GM12892 (cell line): ENCODE results near the gene CDK16.

Experiments
- POLR2A ChIP-seq: IDR thresholded peaks from 2 replicates; pipeline ENCODE4 v1.6.1; 2011; ENCODE audit warnings: low read depth, low read length, control low read depth
- POLR2AphosphoS5 ChIP-seq: IDR thresholded peaks from 2 replicates; pipeline ENCODE4 v1.6.1; 2011; ENCODE audit warnings: low read depth, low read length, control low read depth

DNA sequence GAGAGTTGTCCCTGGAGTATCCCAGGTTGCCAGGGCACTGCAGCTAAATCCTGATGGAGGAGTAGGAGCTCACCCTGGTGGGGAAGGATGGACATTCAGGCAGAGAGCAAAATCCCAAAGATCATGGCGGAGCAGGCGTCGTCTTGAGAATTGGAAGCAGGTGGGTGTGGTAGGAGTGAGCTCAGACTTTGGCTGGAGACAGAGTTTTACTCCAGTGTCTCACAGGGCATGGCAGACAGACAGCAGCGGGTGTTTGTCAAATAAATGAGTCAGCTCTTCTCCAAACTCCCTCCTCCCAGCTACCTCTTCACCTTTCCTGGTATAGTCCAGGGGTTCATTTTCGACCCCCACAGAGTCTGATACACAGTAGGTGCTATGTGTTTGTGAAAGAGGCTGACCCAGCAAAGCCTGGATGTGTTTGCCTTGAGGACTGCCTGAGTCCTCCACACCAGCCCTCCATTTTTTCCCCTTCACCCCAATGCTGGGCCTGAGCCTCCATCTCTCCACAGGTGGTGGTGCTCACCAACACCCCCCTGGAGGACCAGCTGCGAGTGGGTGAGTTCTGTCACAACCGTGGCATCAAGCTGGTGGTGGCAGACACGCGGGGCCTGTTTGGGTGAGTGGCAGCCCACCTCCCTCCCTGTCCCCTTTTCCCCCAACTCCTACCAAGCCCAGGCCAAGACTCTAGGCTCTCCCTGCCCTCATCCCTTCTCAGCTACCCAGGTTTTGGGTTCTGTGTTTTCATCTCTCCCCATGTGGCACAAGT lies 17.9 kb upstream of the CDK16 start:
- no peak for TF ChIP-seq POLR2A
- TF ChIP-seq POLR2AphosphoS5 = no peak
